GM21367 (cell line): Measurements from ENCODE around the gene PRKCA.

ENCODE experiments used
- ATAC-seq: cut with Tn5 transposase; IDR thresholded peaks from one replicate; pipeline ENCODE4 v1.9.1; 2021; ENCODE audit not compliant: unreplicated experiment

Gene PRKCA

GRCh38 chr17:66781135-66781534 is 478.7 kb downstream of the PRKCA start:
- no peak for ATAC-seq

- no peak for ATAC-seq
Observed at GRCh38 chr17:66782851-66783250, 480.4 kb downstream of the PRKCA start.

- no peak for ATAC-seq
Observed at GRCh38 chr17:66783656-66784381, 481.4 kb downstream of the PRKCA start.

GRCh38 chr17:66784621-66785364 is 482.4 kb downstream of the PRKCA start:
- no peak for ATAC-seq

- ATAC-seq: no peak
Observed at GRCh38 chr17:66786107-66786506, 483.7 kb downstream of the PRKCA start.

GRCh38 chr17:66787914-66788313 is 485.5 kb downstream of the PRKCA start:
- ATAC-seq: no peak

- no peak for ATAC-seq
Observed at GRCh38 chr17:66789093-66789492, 486.7 kb downstream of the PRKCA start.

- no peak for ATAC-seq
Observed at GRCh38 chr17:66789961-66790437, 487.6 kb downstream of the PRKCA start.

GRCh38 chr17:66790501-66791061 is 488.2 kb downstream of the PRKCA start:
- no peak for ATAC-seq

GRCh38 chr17:66791347-66791746 is 488.9 kb downstream of the PRKCA start:
- ATAC-seq: no peak

GRCh38 chr17:66793814-66794213 is 491.4 kb downstream of the PRKCA start:
- no peak for ATAC-seq

- no peak for ATAC-seq
Observed at GRCh38 chr17:66795486-66795885, 493.1 kb downstream of the PRKCA start.

- ATAC-seq: no peak
Observed at GRCh38 chr17:66799849-66800537, 497.6 kb downstream of the PRKCA start.

- no peak for ATAC-seq
Observed at GRCh38 chr17:66803474-66803951, 501.1 kb downstream of the PRKCA start.

- no peak for ATAC-seq
Observed at GRCh38 chr17:66805567-66805966, 503.2 kb downstream of the PRKCA start.

- ATAC-seq: no peak
Observed at GRCh38 chr17:66807182-66807581, 504.8 kb downstream of the PRKCA start.

GRCh38 chr17:66809408-66809807 is 507.0 kb downstream of the PRKCA start:
- ATAC-seq: no peak

- no peak for ATAC-seq
Observed at GRCh38 chr17:66810951-66811682, 508.7 kb downstream of the PRKCA start.

GRCh38 chr17:66811683-66812054 is 509.3 kb downstream of the PRKCA start:
- no peak for ATAC-seq

GRCh38 chr17:66812571-66812970 is 510.2 kb downstream of the PRKCA start:
- no peak for ATAC-seq

GRCh38 chr17:66813296-66813695 is 510.9 kb downstream of the PRKCA start:
- no peak for ATAC-seq
